Adipocyte (in vitro differentiated cells): ENCODE data around the gene LORICRIN.
A peak's percentile ranks its signal among the peaks of the same experiment; 100 is the strongest.
"Not testable (repeated sequence)": the region's sequence is repeated elsewhere in the genome, so short reads cannot be mapped to it uniquely, and the experiment has no call there.

ENCODE experiments used
- DNase-seq: peaks from one replicate; pipeline ENCODE4 v3.0.0-alpha.2; 2015; ENCODE audit warnings: low read depth
- H3K27me3 ChIP-seq: replicated peaks from 2 replicates; pipeline ENCODE4 v1.7.0; 2013; ENCODE audit warnings: mild to moderate bottlenecking, low read length, moderate library complexity; ENCODE audit not compliant: control insufficient read depth, insufficient read depth
- H3K36me3 ChIP-seq: 2 replicates; pipeline ENCODE4 v1.7.0; 2013; ENCODE audit warnings: low read length, mild to moderate bottlenecking, moderate library complexity; ENCODE audit not compliant: control insufficient read depth, insufficient read depth, severe bottlenecking
- H3K4me1 ChIP-seq: 2 replicates; pipeline ENCODE4 v1.7.0; 2013; ENCODE audit warnings: mild to moderate bottlenecking, low read length, moderate library complexity; ENCODE audit not compliant: control insufficient read depth, insufficient read depth
- H3K4me3 ChIP-seq: 2 replicates; pipeline ENCODE4 v1.7.0; 2013; ENCODE audit warnings: mild to moderate bottlenecking, low read length, moderate library complexity
- H3K9ac ChIP-seq: 2 replicates; pipeline ENCODE4 v1.7.0; 2013; ENCODE audit warnings: mild to moderate bottlenecking, low read length, moderate library complexity
- H3K9me3 ChIP-seq: 2 replicates; pipeline ENCODE4 v1.7.0; 2013; ENCODE audit warnings: mild to moderate bottlenecking, low read length, moderate library complexity; ENCODE audit not compliant: control insufficient read depth

The LORICRIN gene, protein sequence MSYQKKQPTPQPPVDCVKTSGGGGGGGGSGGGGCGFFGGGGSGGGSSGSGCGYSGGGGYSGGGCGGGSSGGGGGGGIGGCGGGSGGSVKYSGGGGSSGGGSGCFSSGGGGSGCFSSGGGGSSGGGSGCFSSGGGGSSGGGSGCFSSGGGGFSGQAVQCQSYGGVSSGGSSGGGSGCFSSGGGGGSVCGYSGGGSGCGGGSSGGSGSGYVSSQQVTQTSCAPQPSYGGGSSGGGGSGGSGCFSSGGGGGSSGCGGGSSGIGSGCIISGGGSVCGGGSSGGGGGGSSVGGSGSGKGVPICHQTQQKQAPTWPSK

DNA sequence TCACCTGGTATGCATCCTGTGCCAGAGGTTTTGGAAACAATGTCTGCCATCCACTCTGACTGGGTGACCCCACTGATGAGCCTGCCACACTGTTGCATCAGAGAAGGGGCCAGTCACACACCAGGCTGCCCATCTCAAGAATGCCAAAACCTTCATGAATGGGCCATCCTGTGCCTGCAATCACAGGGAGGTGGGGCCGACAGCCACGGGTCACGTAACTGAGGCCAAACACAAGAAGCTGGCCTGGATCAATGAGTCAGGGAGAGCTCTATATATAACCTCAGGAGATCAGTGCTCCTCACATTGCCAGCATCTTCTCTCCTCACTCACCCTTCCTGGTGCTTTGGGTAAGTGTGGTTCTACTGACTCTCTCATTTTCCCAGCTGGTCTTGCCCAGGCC lies at the start of gene LORICRIN:
Gene LORICRIN (plus strand): TSS at position 301 of the 400 bp plus-strand sequence. CDS start 1,263 bp downstream, outside the sequence.
- Histone ChIP-seq H3K27me3 (peaks cover 26% of the 10 kb centered on the region), H3K9me3 (no peaks in the 10 kb centered on the region), H3K4me3 (no peak within 1 kb of the TSS), H3K36me3 (no peaks in the 10 kb centered on the region), H3K4me1 (no peaks in the 10 kb centered on the region), H3K9ac (no peak within 1 kb of the TSS)
- DNase-seq, result no peak

DNA sequence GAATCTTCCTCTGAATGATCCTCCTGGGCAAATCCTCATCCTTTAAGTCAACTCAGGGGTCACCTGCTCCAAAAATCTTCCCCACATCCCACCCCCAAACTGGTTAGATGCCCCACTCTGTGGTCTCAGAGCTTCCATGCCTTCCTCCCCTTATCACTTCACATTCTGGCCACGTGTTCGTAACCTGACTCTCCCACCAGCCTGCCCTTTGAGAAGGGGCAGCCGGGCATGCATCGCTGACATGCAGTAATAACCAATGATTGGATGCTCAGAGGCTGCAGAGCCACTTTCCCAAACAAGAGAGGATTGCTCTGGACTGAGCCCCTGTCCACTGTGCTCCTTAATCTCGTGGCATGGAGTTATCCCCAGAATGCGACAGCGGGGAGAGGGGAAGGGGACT lies 49.3 kb upstream of the LORICRIN start:
- H3K9me3 ChIP-seq, result no peaks in the 10 kb centered on the region
- no peak overlapping the region for H3K9ac ChIP-seq
- no peak overlapping the region for H3K4me3 ChIP-seq
- no peaks in the 10 kb centered on the region for H3K36me3 ChIP-seq
- no peaks in the 10 kb centered on the region for H3K4me1 ChIP-seq
- DNase-seq, result no peak
- H3K27me3 ChIP-seq, result peaks cover 26% of the 10 kb centered on the region

DNA sequence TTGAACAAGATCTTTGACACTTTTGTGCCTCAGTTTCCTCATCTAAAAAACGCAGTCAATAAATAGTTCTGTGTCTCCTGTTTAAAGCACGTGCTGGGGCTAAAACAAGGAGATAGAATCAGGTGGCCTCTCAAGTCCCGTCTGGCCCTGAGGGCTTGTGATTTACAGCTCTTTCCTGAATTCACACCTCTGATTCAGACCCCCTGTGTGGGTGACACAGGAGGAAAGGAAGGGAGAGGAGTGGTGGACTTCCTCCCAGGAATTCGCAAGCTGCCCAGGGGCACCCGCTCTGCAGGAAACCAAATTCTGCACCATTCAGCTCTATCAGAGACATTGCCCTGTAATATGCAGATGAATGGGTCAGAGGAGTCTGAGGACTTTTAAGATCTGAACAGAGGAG lies 47.3 kb upstream of the LORICRIN start:
- peaks cover 17% of the 10 kb centered on the region for H3K27me3 ChIP-seq
- H3K9ac ChIP-seq, result no peak overlapping the region
- H3K4me1 ChIP-seq, result no peaks in the 10 kb centered on the region
- no peaks in the 10 kb centered on the region for H3K9me3 ChIP-seq
- no peaks in the 10 kb centered on the region for H3K36me3 ChIP-seq
- no peak for DNase-seq
- no peak overlapping the region for H3K4me3 ChIP-seq

DNA sequence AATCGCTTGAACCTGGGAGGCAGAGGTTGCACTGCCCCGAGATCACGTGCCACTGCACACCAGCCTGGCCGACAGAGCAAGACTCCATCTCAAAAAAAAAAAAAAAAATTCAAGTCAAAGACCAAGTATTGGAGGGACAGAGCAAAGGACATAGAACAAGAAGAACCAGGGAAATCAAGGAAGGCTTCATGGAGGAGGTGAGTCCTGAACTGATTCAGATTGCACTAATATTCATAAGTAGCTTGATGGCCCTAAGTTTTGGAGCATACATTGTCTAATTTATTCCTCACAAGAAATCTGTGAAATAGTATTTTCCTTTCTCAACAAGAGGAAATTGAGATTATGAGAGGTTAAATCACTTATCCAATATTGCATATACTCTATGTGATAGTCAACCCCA lies 46.0 kb upstream of the LORICRIN start:
- H3K9ac ChIP-seq, result no peak overlapping the region
- no peak overlapping the region for H3K4me3 ChIP-seq
- no peaks in the 10 kb centered on the region for H3K4me1 ChIP-seq
- peaks cover 17% of the 10 kb centered on the region for H3K27me3 ChIP-seq
- no peaks in the 10 kb centered on the region for H3K9me3 ChIP-seq
- DNase-seq, result no peak
- H3K36me3 ChIP-seq, result no peaks in the 10 kb centered on the region

DNA sequence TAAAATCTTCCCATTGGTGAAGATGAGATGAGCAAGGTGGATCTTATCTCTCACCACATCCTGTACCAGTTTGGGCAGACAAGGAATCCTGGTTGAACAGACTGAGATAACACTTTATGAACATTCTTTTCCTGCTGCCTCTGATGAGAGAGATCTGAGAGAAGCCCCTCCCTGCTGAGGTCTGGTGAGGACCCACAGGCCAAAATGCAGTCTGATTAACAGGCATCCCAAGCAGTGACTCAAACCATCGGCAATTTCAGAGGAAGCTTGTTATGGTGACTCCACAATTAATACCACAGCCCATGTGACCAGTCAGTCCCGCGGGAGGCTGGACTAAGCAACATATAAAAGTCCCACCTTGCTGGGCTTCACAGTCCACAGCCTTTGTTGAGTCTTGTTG lies 42.3 kb upstream of the LORICRIN start, which contains the start of gene PRR9:
Gene PRR9 (plus strand): TSS at position 373 of the 400 bp plus-strand sequence. CDS start 561 bp downstream, outside the sequence.
- DNase-seq, result no peak
- H3K4me1 ChIP-seq, result no peaks in the 10 kb centered on the region

DNA sequence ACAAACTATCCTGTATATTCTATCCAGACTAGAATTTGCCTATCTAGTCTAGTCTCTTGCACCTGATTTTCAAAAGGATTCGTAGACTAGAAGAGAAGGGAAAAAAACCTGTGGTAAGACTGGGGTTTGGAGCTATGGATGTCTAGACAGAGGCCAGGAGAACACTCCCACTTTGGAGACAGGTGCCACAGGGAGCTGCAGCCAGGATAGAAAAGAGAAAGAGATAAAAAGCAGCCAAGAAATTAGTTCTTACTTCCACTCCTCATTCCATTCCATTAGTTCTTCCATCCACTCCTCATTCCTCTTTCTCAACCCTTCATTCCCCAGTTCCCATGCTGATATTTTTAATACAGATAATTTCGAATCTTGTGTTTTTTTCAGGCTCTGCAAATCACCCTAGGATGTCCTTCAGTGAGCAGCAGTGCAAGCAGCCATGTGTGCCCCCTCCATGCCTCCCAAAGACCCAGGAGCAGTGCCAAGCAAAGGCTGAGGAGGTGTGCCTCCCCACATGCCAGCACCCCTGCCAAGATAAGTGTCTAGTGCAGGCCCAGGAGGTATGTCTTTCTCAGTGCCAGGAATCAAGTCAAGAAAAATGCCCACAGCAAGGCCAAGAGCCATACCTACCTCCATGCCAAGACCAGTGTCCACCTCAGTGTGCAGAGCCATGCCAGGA lies 41.6 kb upstream of the LORICRIN start:
- no peak overlapping the region for H3K4me3 ChIP-seq
- no peaks in the 10 kb centered on the region for H3K36me3 ChIP-seq
- no peak for DNase-seq
- no peaks in the 10 kb centered on the region for H3K4me1 ChIP-seq
- H3K9me3 ChIP-seq, result no peaks in the 10 kb centered on the region
- peaks cover 22% of the 10 kb centered on the region for H3K27me3 ChIP-seq
- no peak overlapping the region for H3K9ac ChIP-seq

More for the DNA sequence above, 42.3 kb upstream of the LORICRIN start, which contains the start of gene PRR9:
- Histone ChIP-seq H3K4me3 (no peak within 1 kb of the TSS), H3K36me3 (no peaks in the 10 kb centered on the region), H3K27me3 (peaks cover 22% of the 10 kb centered on the region), H3K9me3 (no peaks in the 10 kb centered on the region), H3K9ac (no peak within 1 kb of the TSS)

DNA sequence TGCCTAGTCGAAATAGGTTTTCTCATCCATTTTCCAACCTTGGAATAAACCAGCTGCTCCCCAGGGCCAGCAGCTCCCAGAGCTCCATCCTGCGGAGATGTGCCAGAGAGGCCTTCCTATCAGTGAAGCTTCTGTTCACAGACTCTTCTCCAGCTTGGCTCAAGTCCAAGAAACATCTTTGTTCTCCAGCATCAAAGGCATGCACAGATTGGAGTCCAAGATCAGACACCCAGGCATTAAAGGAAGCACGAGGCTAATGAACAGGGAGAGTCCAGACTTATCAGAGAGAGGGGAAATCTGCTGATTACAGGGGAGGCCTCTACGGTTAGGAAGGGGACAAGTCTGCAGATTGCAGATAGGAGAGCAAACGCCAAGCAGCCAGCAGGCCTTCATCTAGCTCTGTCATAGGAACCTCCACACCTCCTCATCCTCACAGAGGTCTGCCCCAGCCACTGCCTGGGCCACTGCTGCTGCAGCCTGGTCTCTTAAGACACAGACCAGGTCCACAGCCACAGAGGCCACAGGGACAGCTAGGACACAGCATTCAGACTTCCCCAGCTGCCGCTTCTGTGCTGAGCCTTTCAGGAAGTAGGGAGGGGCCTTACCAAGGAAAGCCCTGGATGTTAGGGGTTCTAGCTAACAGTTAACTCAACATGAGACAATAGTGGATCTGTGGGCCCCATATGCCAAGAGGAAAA lies 38.7 kb upstream of the LORICRIN start:
- no peak overlapping the region for H3K4me3 ChIP-seq
- no peak overlapping the region for H3K9ac ChIP-seq
- H3K36me3 ChIP-seq, result no peaks in the 10 kb centered on the region
- no peak for DNase-seq
- H3K27me3 ChIP-seq, result peaks cover 23% of the 10 kb centered on the region
- no peaks in the 10 kb centered on the region for H3K9me3 ChIP-seq
- H3K4me1 ChIP-seq, result no peaks in the 10 kb centered on the region

DNA sequence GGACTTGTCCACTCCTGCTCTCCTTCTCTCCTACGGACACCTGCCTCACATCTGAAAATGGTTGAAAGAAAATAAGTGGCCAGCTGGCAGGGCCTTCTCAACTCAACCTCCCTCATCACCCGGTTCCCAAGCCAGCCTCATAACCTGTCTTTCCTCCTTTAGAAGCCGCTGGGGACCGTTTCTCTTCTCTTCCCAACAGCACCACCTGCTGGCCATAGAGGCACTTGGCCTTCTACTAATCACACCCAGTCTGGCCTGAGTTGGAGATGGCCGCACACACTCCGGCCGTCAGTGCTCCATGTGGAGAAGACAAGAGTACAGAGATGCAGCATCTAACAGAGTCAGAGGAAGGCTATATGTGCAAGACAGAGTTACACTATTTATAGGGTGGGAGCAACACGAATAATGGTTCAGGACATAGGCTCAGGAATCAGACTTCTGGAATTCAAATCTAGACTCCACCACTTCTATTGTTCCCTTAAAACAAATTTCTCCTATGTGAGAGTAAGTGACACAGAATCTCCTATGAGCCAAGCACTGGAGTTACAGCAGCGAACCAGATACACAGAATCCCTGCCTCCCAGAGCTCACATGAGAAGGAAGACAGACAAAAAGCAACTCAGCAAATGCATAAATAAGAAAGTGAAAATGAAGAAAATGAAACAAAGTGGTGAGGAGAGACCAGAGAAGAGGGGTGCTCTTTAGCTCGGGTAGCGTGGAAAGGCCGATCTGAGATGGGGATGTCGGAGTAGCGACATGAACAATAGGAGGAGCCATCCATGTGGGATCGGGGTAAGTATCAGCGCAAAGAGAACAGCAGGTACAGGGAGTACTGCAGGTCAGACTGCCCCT lies 36.2 kb upstream of the LORICRIN start:
- peaks cover 29% of the 10 kb centered on the region for H3K27me3 ChIP-seq
- not testable (repeated sequence) for H3K36me3 ChIP-seq, H3K9ac ChIP-seq, H3K9me3 ChIP-seq, H3K4me1 ChIP-seq, H3K4me3 ChIP-seq
- DNase-seq, result peak; percentile 58

DNA sequence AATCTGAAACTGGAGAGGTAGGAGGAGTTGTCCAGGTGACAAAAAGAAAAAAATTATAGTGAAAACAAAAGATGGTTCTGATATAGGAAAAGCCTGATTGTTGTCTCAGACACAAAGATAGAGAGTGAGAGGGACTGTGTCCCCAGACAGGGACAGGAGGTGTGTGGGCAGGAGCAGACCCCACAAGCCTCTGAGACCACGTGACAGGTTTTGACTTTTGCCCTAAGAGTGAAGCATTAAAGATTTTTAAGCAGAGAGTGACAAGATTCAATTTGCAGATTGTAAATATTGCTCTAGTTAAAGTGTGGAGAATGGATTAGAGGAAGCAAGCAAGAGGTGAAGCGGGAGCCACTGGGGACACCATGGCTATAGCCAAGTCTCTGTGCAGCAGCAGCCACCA lies 31.7 kb upstream of the LORICRIN start:
- H3K4me1 ChIP-seq, result peaks cover 4% of the 10 kb centered on the region
- no peak overlapping the region for H3K4me3 ChIP-seq
- no peak overlapping the region for H3K9ac ChIP-seq
- no peaks in the 10 kb centered on the region for H3K36me3 ChIP-seq
- no peak for DNase-seq
- peaks cover 24% of the 10 kb centered on the region for H3K27me3 ChIP-seq
- no peaks in the 10 kb centered on the region for H3K9me3 ChIP-seq

DNA sequence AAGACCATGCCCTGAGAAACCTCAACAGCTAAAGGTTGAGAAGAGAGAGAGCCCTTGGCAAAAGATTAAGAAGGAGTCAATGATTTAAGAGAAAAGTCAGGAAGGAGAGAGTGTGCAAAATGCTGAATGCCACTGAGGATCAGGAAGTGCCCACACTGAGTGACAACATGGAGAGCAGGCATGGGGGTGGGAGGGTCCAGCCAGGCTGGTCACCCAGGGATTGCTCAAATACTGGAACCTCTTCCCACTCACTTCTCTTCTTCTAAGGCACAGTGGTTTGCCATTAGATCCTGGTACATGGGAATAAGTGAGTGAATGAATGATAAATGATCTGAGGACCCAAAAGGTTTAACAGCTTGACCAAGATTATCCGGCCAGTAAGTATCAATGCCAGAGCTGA lies 31.0 kb upstream of the LORICRIN start:
- no peak overlapping the region for H3K4me3 ChIP-seq
- no peaks in the 10 kb centered on the region for H3K36me3 ChIP-seq
- peaks cover 4% of the 10 kb centered on the region for H3K4me1 ChIP-seq
- DNase-seq, result no peak
- no peak overlapping the region for H3K9ac ChIP-seq
- no peaks in the 10 kb centered on the region for H3K9me3 ChIP-seq
- H3K27me3 ChIP-seq, result peaks cover 24% of the 10 kb centered on the region
